OCI-LY1 (cell line): ENCODE results near the gene SYNPO2.

ENCODE experiments used
- H2AFZ ChIP-seq: fragments of 200-600 bp; sonication (generic), shearing (Covaris generic); 2 replicates; pipeline ENCODE4 v1.6.0; 2014; ENCODE audit warnings: antibody characterized with exemption, mild to moderate bottlenecking, low read length
- H3F3A ChIP-seq: fragments of 200-600 bp; sonication (generic), shearing (Covaris generic); 2 replicates; pipeline ENCODE4 v1.6.0; 2014; ENCODE audit warnings: mild to moderate bottlenecking, antibody characterized with exemption, low read length, moderate library complexity; ENCODE audit not compliant: insufficient read depth
- H3K27ac ChIP-seq: fragments of 200-600 bp; sonication (generic); 2 replicates; pipeline ENCODE4 v1.5.1; 2014; ENCODE audit warnings: low read length, mixed run types, mild to moderate bottlenecking, low read depth; ENCODE audit not compliant: poor library complexity, severe bottlenecking
- H3K27me3 ChIP-seq: fragments of 200-600 bp; sonication (generic); 2 replicates; pipeline ENCODE4 v1.6.0; 2014; ENCODE audit warnings: antibody characterized with exemption, mild to moderate bottlenecking, low read length, moderate library complexity; ENCODE audit not compliant: insufficient read depth
- H3K36me3 ChIP-seq: fragments of 200-600 bp; sonication (generic); 2 replicates; pipeline ENCODE4 v1.6.1; 2014; ENCODE audit warnings: mild to moderate bottlenecking, antibody characterized with exemption, low read length, moderate library complexity, mixed read lengths; ENCODE audit not compliant: insufficient read depth
- H3K4me1 ChIP-seq: fragments of 200-600 bp; sonication (generic); 2 replicates; pipeline ENCODE4 v1.5.1; 2014; ENCODE audit warnings: mild to moderate bottlenecking, low read length, moderate library complexity; ENCODE audit not compliant: insufficient read depth, severe bottlenecking
- H3K4me2 ChIP-seq: fragments of 200-600 bp; sonication (generic), shearing (Covaris generic); 2 replicates; pipeline ENCODE4 v1.6.1; 2014; ENCODE audit warnings: low read length
- H3K4me3 ChIP-seq: fragments of 200-600 bp; sonication (generic); 2 replicates; pipeline ENCODE4 v1.5.1; 2014; ENCODE audit warnings: low read length, low read depth, mild to moderate bottlenecking, mixed read lengths; ENCODE audit not compliant: poor library complexity, severe bottlenecking
- H3K79me2 ChIP-seq: fragments of 200-600 bp; shearing (Covaris generic); 2 replicates; pipeline ENCODE4 v1.6.1; 2016; ENCODE audit warnings: mixed run types, low read length, mixed read lengths; ENCODE audit not compliant: insufficient read depth
- H3K9ac ChIP-seq: fragments of 200-600 bp; sonication (generic), shearing (Covaris generic); 2 replicates; pipeline ENCODE4 v1.6.1; 2014; ENCODE audit warnings: mild to moderate bottlenecking, low read length, mixed read lengths
- H3K9me2 ChIP-seq: fragments of 200-600 bp; sonication (generic), shearing (Covaris generic); 2 replicates; pipeline ENCODE4 v1.6.1; 2014; ENCODE audit warnings: low read depth, mild to moderate bottlenecking, low read length, mixed read lengths
- H3K9me3 ChIP-seq: fragments of 200-600 bp; shearing (Covaris generic); 2 replicates; pipeline ENCODE4 v1.6.1; 2014; ENCODE audit warnings: low read length, mixed read lengths
- H4K20me1 ChIP-seq: fragments of 200-600 bp; sonication (generic), shearing (Covaris generic); 2 replicates; pipeline ENCODE4 v1.6.0; 2016; ENCODE audit warnings: mild to moderate bottlenecking, low read length; ENCODE audit not compliant: insufficient read depth
- CTCF ChIP-seq: fragments of 200-600 bp; sonication (generic), shearing (Covaris generic); IDR thresholded peaks from 2 replicates; pipeline ENCODE4 v1.5.1; 2017; ENCODE audit warnings: mild to moderate bottlenecking, antibody characterized with exemption, low read length, moderate library complexity, mixed read lengths
- EZH2 ChIP-seq: fragments of 200-600 bp; sonication (generic), shearing (Covaris generic); IDR thresholded peaks from 2 replicates; pipeline ENCODE4 v1.8.0; 2017; ENCODE audit warnings: borderline replicate concordance, mixed run types, mild to moderate bottlenecking, antibody characterized with exemption, low read length, moderate library complexity, mixed read lengths

SYNPO2 gene

GRCh38 chr4:119104644-119105273 is 216.1 kb downstream of the SYNPO2 start:
- H3K27me3 ChIP-seq, result no peaks in the 10 kb centered on the region
- H3K4me2 ChIP-seq, result no peak overlapping the region
- no peaks in the 10 kb centered on the region for H3K9me3 ChIP-seq
- H4K20me1 ChIP-seq, result no peaks in the 10 kb centered on the region
- no peaks in the 10 kb centered on the region for H3F3A ChIP-seq
- TF ChIP-seq CTCF (no peak), EZH2 (no peak)
- no peak overlapping the region for H2AFZ ChIP-seq
- H3K27ac ChIP-seq, result no peak overlapping the region
- no peaks in the 10 kb centered on the region for H3K9me2 ChIP-seq
- H3K9ac ChIP-seq, result no peak overlapping the region
- no peaks in the 10 kb centered on the region for H3K79me2 ChIP-seq
- H3K4me3 ChIP-seq, result no peak overlapping the region
- H3K4me1 ChIP-seq, result no peaks in the 10 kb centered on the region
- H3K36me3 ChIP-seq, result no peaks in the 10 kb centered on the region

- Histone ChIP-seq H3K4me3 (no peak overlapping the region), H3K9me2 (no peaks in the 10 kb centered on the region), H3K36me3 (no peaks in the 10 kb centered on the region), H3K27ac (no peak overlapping the region), H3K9ac (no peak overlapping the region), H3K4me2 (no peak overlapping the region), H3K4me1 (no peaks in the 10 kb centered on the region), H3K27me3 (no peaks in the 10 kb centered on the region), H3K79me2 (no peaks in the 10 kb centered on the region), H3K9me3 (no peaks in the 10 kb centered on the region), H2AFZ (no peak overlapping the region), H3F3A (no peaks in the 10 kb centered on the region), H4K20me1 (no peaks in the 10 kb centered on the region)
- no peak for TF ChIP-seq EZH2
- no peak for TF ChIP-seq CTCF
These were observed 217.0 kb downstream of the SYNPO2 start for GRCh38 chr4:119105605-119106004.

- H3K4me2 ChIP-seq, result no peak overlapping the region
- TF ChIP-seq EZH2 (no peak), CTCF (no peak)
- H2AFZ ChIP-seq, result no peak overlapping the region
- no peaks in the 10 kb centered on the region for H3K79me2 ChIP-seq
- H3K9ac ChIP-seq, result no peak overlapping the region
- peaks cover 4% of the 10 kb centered on the region for H3K4me1 ChIP-seq
- no peaks in the 10 kb centered on the region for H3K9me3 ChIP-seq
- no peaks in the 10 kb centered on the region for H3F3A ChIP-seq
- H3K27me3 ChIP-seq, result no peaks in the 10 kb centered on the region
- H3K9me2 ChIP-seq, result no peaks in the 10 kb centered on the region
- H4K20me1 ChIP-seq, result no peaks in the 10 kb centered on the region
- H3K27ac ChIP-seq, result no peak overlapping the region
- H3K36me3 ChIP-seq, result no peaks in the 10 kb centered on the region
- H3K4me3 ChIP-seq, result no peak overlapping the region
These were observed 217.7 kb downstream of the SYNPO2 start for GRCh38 chr4:119106036-119107000.
